Tibial artery (tissue), 4 donors: Measurements from ENCODE around the gene RAE1.

Experiments
- DNase-seq, 2 donors: peaks; one replicate each; pipeline ENCODE4 v3.0.0-alpha.2; 2019
- H3K27ac ChIP-seq, 2 donors: fragments of 200-600 bp; sonication (generic) in 1 of 2; 1 replicate in 1 of 2; 2 replicates in 1 of 2; pipeline ENCODE4 v1.5.1; 2018 to 2019; ENCODE audit warnings: mild to moderate bottlenecking in 1 of 2
- H3K27me3 ChIP-seq, 2 donors: fragments of 200-600 bp; sonication (generic) in 1 of 2; one replicate each; pipeline versions ENCODE4 v1.5.1 to v1.6.0; 2016 to 2019
- H3K36me3 ChIP-seq, 3 donors: fragments of 200-600 bp; sonication (generic) in 2 of 3; one replicate each; pipeline ENCODE4 v1.5.1; 2016 to 2019; ENCODE audit warnings: mild to moderate bottlenecking in 2 of 3
- H3K4me1 ChIP-seq, 4 donors: fragments of 200-600 bp; sonication (generic) in 2 of 4; 1 replicate in 3 of 4; 2 replicates in 1 of 4; pipeline ENCODE4 v1.5.1; 2016 to 2019
- H3K4me3 ChIP-seq, 2 donors: fragments of 200-600 bp; sonication (generic) in 1 of 2; 1 replicate in 1 of 2; 2 replicates in 1 of 2; pipeline ENCODE4 v1.5.1; 2018 to 2019; ENCODE audit warnings: mild to moderate bottlenecking in 2 of 2
- H3K9me3 ChIP-seq, 3 donors: fragments of 200-600 bp; sonication (generic) in 1 of 3; one replicate each; pipeline ENCODE4 v1.5.1; 2016 to 2019
- CTCF ChIP-seq, 2 experiments: fragments of 200-600 bp in 1 of 2; fragments of 450-650 bp in 1 of 2; IDR thresholded peaks; one replicate each; pipeline ENCODE4 v1.5.1; 2017 to 2019; ENCODE audit warnings: antibody characterized with exemption in 2 of 2, mild to moderate bottlenecking in 1 of 2, moderate library complexity in 1 of 2
- intact Hi-C: fragments of 100-400 bp; cut with DNase I; formaldehyde crosslinking; loops from one replicate; pipeline ENCODE4 v1.15.0; 2023; ENCODE audit warnings: low total_unique reads

The RAE1 gene

GRCh38 chr20:57397693-57398108 lies 46.6 kb downstream of the RAE1 start:
- no peak overlapping the region for H3K4me3 ChIP-seq
- no peak for DNase-seq

GRCh38 chr20:57398231-57398821 lies 47.3 kb downstream of the RAE1 start:
- no peak for TF ChIP-seq CTCF (IDR thresholded peaks at IDR 0.05)
- no peaks in the 10 kb centered on the region for H3K27me3 ChIP-seq
- H3K4me3 ChIP-seq: no peak overlapping the region
- no peak for DNase-seq
- H3K27ac ChIP-seq: peak overlapping the region; percentile 50 to 61
- intact Hi-C loops: no loop called here
- no peaks in the 10 kb centered on the region for H3K9me3 ChIP-seq
- peaks cover 0 to 71% (median 51%) of the 10 kb centered on the region in 4 donors for H3K4me1 ChIP-seq
- H3K36me3 ChIP-seq: peaks cover 0 to 53% (median 37%) of the 10 kb centered on the region in 3 donors

More at GRCh38 chr20:57397693-57398108, 46.6 kb downstream of the RAE1 start:
- Histone ChIP-seq H3K9me3 (no peaks in the 10 kb centered on the region), H3K27ac (no peak overlapping the region), H3K4me1 (peaks cover 0 to 77% (median 56%) of the 10 kb centered on the region in 4 donors), H3K27me3 (no peaks in the 10 kb centered on the region), H3K36me3 (peaks cover 0 to 46% (median 33%) of the 10 kb centered on the region in 3 donors)
- intact Hi-C loops: no loop called here
- TF ChIP-seq CTCF (IDR thresholded peaks at IDR 0.05): no peak

- DNase-seq: no peak
- peaks cover 6 to 56% (median 44%) of the 10 kb centered on the region in 3 donors for H3K36me3 ChIP-seq
- no peaks in the 10 kb centered on the region for H3K27me3 ChIP-seq
- H3K4me3 ChIP-seq: no peak overlapping the region
- TF ChIP-seq CTCF (IDR thresholded peaks at IDR 0.05): no peak
- peak overlapping the region; percentile 50 to 61 for H3K27ac ChIP-seq
- intact Hi-C loops: no loop called here
- H3K9me3 ChIP-seq: no peaks in the 10 kb centered on the region
- H3K4me1 ChIP-seq: peaks cover 0 to 64% (median 45%) of the 10 kb centered on the region in 4 donors
These were observed 48.0 kb downstream of the RAE1 start for GRCh38 chr20:57398901-57399535.

- H3K36me3 ChIP-seq: peaks cover 6 to 62% (median 50%) of the 10 kb centered on the region in 3 donors
- TF ChIP-seq CTCF (IDR thresholded peaks at IDR 0.05): no peak
- intact Hi-C loops: no loop called here
- peak overlapping the region; percentile 50 to 61 for H3K27ac ChIP-seq
- no peaks in the 10 kb centered on the region for H3K9me3 ChIP-seq
- H3K4me1 ChIP-seq: peaks cover 0 to 57% (median 42%) of the 10 kb centered on the region in 4 donors
- no peak overlapping the region for H3K4me3 ChIP-seq
- no peak for DNase-seq
- no peaks in the 10 kb centered on the region for H3K27me3 ChIP-seq
These were observed 48.6 kb downstream of the RAE1 start for GRCh38 chr20:57399587-57400155.

GRCh38 chr20:57400231-57400701 lies 49.2 kb downstream of the RAE1 start:
- Histone ChIP-seq H3K4me3 (no peak overlapping the region), H3K27ac (peak overlapping the region in 1 of 2 donors; percentile 61), H3K4me1 (peaks cover 0 to 52% (median 37%) of the 10 kb centered on the region in 4 donors), H3K36me3 (peaks cover 6 to 68% (median 56%) of the 10 kb centered on the region in 3 donors), H3K27me3 (no peaks in the 10 kb centered on the region), H3K9me3 (no peaks in the 10 kb centered on the region)
- TF ChIP-seq CTCF (IDR thresholded peaks at IDR 0.05): no peak
- no peak for DNase-seq
- intact Hi-C loops: no loop called here
